Erythroblast (primary cell): Measurements from ENCODE around the gene ATXN7L1.

Source experiments
- GATA1 ChIP-seq: IDR thresholded peaks from 2 replicates; pipeline ENCODE4 v1.6.1; 2011; ENCODE audit warnings: low read depth, mild to moderate bottlenecking, control low read depth, low read length, moderate library complexity
- POLR2A ChIP-seq: IDR thresholded peaks from 2 replicates; pipeline ENCODE4 v1.6.1; 2011; ENCODE audit warnings: mild to moderate bottlenecking, low read length

DNA sequence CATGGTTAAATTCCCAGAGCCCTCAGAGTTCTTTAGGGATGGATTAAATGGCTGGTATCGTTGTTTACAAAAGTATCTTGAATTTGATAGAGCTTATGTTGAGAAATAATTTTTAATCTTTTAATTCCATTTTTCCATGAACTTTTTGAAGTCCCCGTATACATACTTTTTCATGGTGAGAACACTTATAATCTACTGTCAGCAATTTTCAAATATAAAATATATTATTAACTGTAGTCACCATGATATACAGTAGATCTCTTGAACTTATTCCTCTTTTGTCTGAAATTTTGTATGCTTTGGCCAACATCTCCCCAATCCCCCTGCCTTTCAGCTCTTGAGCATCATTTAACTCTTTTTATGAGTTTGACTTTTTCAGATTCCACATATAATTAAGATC, 304.5 kb downstream of the ATXN7L1 start:
- TF ChIP-seq POLR2A (no peak), GATA1 (no peak)
